Pancreas (tissue), 10 donors: Measurements from ENCODE around the gene KIAA1671. TPM values are rescaled to one million over a fixed set of nuclear protein-coding genes. Genes with fewer than 3 reads are reported as not detected.

Source experiments
- ATAC-seq, 4 donors: fragments of 200-7000 bp; cut with Tn5 transposase; one replicate each; pipeline versions ENCODE4 v1.8.0 to v1.9.1; 2020; ENCODE audit warnings: mild to moderate bottlenecking in 4 of 4, moderate library complexity in 4 of 4
- DNase-seq, 6 donors: peaks; one replicate each; pipeline ENCODE4 v3.0.0-alpha.2; 2020
- FAIRE-seq: peaks from 2 replicates; lab custom pipeline; 2012; peaks lifted over from hg19 to GRCh38; lab: Jason Lieb, UNC
- H3K27ac ChIP-seq, 4 donors: fragments of 200-600 bp; sonication (generic); 1 replicate in 3 of 4; 2 replicates in 1 of 4; pipeline versions ENCODE4 v1.5.0 to v1.8.0; 2020
- H3K27me3 ChIP-seq, 4 donors: fragments of 200-600 bp; one replicate each; pipeline ENCODE4 v1.8.0; 2021
- H3K36me3 ChIP-seq, 3 donors: fragments of 200-600 bp; sonication (generic) in 1 of 3; one replicate each; pipeline versions ENCODE4 v1.5.0 to v1.8.0; 2020 to 2021
- H3K4me1 ChIP-seq, 3 donors: fragments of 200-600 bp; one replicate each; pipeline ENCODE4 v1.8.0; 2021
- H3K4me3 ChIP-seq, 4 donors: fragments of 200-600 bp; sonication (generic) in 2 of 4; one replicate each; pipeline versions ENCODE4 v1.5.0 to v1.8.0; 2020 to 2021
- H3K9me3 ChIP-seq, 4 donors: fragments of 200-600 bp; one replicate each; pipeline ENCODE4 v1.8.0; 2021
- WGBS, 2 donors: extraction: QIAGEN DNeasy Blood & Tissue Kit; methylation state at CpG; one replicate each; pipeline ENCODE4 v1.1.7; 2013; 5-methylcytosine and 5-hydroxymethylcytosine counted together
- intact Hi-C, 3 donors: fragments of 100-400 bp; cut with DNase I; formaldehyde crosslinking; loops; one replicate each; pipeline versions ENCODE4 v1.11.1 to v1.14.2; 2022
- polyA plus RNA-seq, 2 donors: library from polyadenylated mRNA; stranded (reverse); fragments of 200-250 nt; gene quantifications; one replicate each; pipeline ENCODE4 v1.2.3, GENCODE V29; 2013
- total RNA-seq, 6 donors: library from RNA; stranded (reverse); fragmentation: NEBNext Ultra II Directional in 4 of 6; extraction: Animal tissue kit (Norgen Biotek cat#: 25700) in 4 of 6; gene quantifications; one replicate each; pipeline versions ENCODE4 v1.2.1 to v1.2.4, GENCODE V29; 2021 to 2023
- TF ChIP-seq, protein P1 (sequence below), 4 donors: fragments of 200-600 bp; sonication (generic) in 3 of 4; IDR thresholded peaks; one replicate each; pipeline versions ENCODE4 v1.5.0 to v1.8.0; 2021; ENCODE audit warnings: antibody characterized with exemption in 4 of 4
- donor health status: healthy with polysubstance abuse.
- donor health status: DM: no; HTN: no; CAD: no; lungs with moderate emphysema.
- donor health status: DM: no; HTN: no; CAD: no.
- donor health status: control.
- donor health status: control.
- donor health status: Bipolar disorder and iron deficiency.
- donor health status: DM: yes; HTN: yes; CAD: no.
- donor health status: DM: no; HTN: no; CAD: no.
- donor health status: DM: no; HTN: no; CAD: no.
- donor health status: DM: yes; HTN: yes; CAD: no.

KIAA1671 gene
- total and polyA plus RNA-seq, 8 donors: 8.3 to 28.8 (median 19.0) TPM

DNA sequence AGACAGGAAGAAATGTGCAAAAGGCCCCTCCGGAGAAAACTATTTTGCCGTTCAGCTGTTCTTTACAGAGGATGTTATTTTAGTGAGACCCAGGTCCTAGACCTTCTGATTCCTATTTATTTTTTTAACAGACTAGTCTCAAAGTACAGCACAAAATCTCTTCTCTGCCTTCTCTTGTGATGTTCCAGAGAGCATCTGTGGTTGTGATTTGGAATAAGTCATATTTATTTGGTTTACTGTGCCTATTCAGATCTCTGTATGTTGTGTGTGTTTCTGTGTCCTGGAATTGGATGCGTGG, 26.1 kb upstream of the KIAA1671 start:
- H3K9me3 ChIP-seq: no peaks in the 10 kb centered on the region
- H3K27me3 ChIP-seq: no peaks in the 10 kb centered on the region
- no peak overlapping the region for H3K27ac ChIP-seq
- H3K4me3 ChIP-seq: no peak overlapping the region
- ATAC-seq: no peak
- WGBS, 2 donors: 87% methylated on average over 3 of the region's 3 CpGs
- H3K4me1 ChIP-seq: no peaks in the 10 kb centered on the region
- no peak for DNase-seq
- H3K36me3 ChIP-seq: no peaks in the 10 kb centered on the region
- TF ChIP-seq, protein P1, sequence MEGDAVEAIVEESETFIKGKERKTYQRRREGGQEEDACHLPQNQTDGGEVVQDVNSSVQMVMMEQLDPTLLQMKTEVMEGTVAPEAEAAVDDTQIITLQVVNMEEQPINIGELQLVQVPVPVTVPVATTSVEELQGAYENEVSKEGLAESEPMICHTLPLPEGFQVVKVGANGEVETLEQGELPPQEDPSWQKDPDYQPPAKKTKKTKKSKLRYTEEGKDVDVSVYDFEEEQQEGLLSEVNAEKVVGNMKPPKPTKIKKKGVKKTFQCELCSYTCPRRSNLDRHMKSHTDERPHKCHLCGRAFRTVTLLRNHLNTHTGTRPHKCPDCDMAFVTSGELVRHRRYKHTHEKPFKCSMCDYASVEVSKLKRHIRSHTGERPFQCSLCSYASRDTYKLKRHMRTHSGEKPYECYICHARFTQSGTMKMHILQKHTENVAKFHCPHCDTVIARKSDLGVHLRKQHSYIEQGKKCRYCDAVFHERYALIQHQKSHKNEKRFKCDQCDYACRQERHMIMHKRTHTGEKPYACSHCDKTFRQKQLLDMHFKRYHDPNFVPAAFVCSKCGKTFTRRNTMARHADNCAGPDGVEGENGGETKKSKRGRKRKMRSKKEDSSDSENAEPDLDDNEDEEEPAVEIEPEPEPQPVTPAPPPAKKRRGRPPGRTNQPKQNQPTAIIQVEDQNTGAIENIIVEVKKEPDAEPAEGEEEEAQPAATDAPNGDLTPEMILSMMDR (IDR thresholded peaks at IDR 0.05): no peak
- intact Hi-C loops: no loop called here
- FAIRE-seq: no peak

DNA sequence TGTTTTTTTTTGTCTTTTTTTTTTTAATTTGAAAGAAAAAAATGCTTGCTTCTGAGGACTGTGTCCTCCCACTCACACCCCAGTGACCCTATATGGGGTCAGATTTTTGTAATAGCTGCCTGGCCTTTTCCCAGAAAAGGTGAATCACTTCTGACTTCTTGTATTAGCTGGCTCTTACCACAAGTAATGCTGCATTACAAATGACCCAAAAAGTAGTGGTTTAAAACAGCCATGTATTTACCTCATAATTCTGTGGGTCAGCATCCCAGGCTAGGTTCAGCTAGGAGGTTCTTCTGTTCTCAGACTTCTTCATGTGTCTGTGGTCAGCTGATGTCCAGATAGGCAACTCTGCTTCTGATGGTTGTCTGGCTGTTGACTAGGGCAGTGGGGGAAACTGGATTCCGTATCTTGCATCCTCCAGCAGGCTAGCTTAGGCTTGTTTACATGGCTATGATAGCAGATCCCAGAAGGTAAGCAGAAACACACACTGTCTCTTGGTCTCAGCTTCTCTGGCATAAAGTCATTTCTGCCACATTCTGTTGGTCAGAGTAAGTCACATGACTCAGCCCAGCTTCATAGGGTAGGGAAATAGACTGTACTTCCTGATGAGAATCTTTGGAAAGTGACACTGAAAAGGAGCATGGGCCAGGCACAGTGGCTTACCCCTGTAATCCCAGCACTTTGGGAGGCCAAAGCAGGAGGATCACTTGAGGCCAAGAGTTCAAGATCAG, 25.5 kb upstream of the KIAA1671 start:
- H3K4me1 ChIP-seq: no peaks in the 10 kb centered on the region
- DNase-seq: no peak
- ATAC-seq: no peak
- H3K4me3 ChIP-seq: no peak overlapping the region
- 92 to 100% methylated on average over 1 of the region's 1 CpG for WGBS, 2 donors
- FAIRE-seq: no peak
- no peak overlapping the region for H3K27ac ChIP-seq
- intact Hi-C loops: no loop called here
- no peaks in the 10 kb centered on the region for H3K9me3 ChIP-seq
- H3K36me3 ChIP-seq: no peaks in the 10 kb centered on the region
- no peaks in the 10 kb centered on the region for H3K27me3 ChIP-seq
- TF ChIP-seq, protein P1 (IDR thresholded peaks at IDR 0.05): no peak

GRCh38 chr22:24928322-24928721, 24.2 kb upstream of the KIAA1671 start:
- Histone ChIP-seq H3K27ac (no peak overlapping the region), H3K4me1 (no peaks in the 10 kb centered on the region), H3K36me3 (no peaks in the 10 kb centered on the region), H3K4me3 (no peak overlapping the region), H3K27me3 (no peaks in the 10 kb centered on the region), H3K9me3 (no peaks in the 10 kb centered on the region)
- ATAC-seq: no peak
- FAIRE-seq: no peak
- no peak for DNase-seq
- TF ChIP-seq, protein P1 (IDR thresholded peaks at IDR 0.05): no peak
- 88% methylated on average over 7 of the region's 7 CpGs for WGBS, 2 donors
- intact Hi-C loops: no loop called here

- Histone ChIP-seq H3K27me3 (no peaks in the 10 kb centered on the region), H3K36me3 (no peaks in the 10 kb centered on the region), H3K27ac (no peak overlapping the region), H3K4me3 (no peak overlapping the region), H3K4me1 (no peaks in the 10 kb centered on the region), H3K9me3 (no peaks in the 10 kb centered on the region)
- FAIRE-seq (no peak), DNase-seq (no peak), ATAC-seq (no peak)
- WGBS, 2 donors: 78 to 79% methylated on average over 3 of the region's 3 CpGs
- intact Hi-C loops: loop anchor here in 1 of 3 donors (10.0 kb wide), 1 partner anchor 124 kb away; no protein-coding TSS in a partner anchor
- TF ChIP-seq, protein P1 (IDR thresholded peaks at IDR 0.05): no peak
These were observed 21.8 kb upstream of the KIAA1671 start for GRCh38 chr22:24930678-24931077.

- H3K27me3 ChIP-seq: no peaks in the 10 kb centered on the region
- no peak overlapping the region for H3K27ac ChIP-seq
- peaks cover 0 to 7% (median 6%) of the 10 kb centered on the region in 3 donors for H3K4me1 ChIP-seq
- intact Hi-C loops: loop anchor here (5.0 to 10.0 kb wide), 2 partner anchors 111 to 119 kb away; no protein-coding TSS in a partner anchor
- no peak for ATAC-seq
- TF ChIP-seq, protein P1 (IDR thresholded peaks at IDR 0.05): no peak
- no peak for FAIRE-seq
- H3K36me3 ChIP-seq: no peaks in the 10 kb centered on the region
- H3K4me3 ChIP-seq: no peak overlapping the region
- no peak for DNase-seq
- no peaks in the 10 kb centered on the region for H3K9me3 ChIP-seq
These were observed 16.6 kb upstream of the KIAA1671 start for GRCh38 chr22:24935771-24936483.
